Astrocyte of the cerebellum (primary cell): ENCODE data around the gene NTSR2.

Source experiments
- DNase-seq: peaks from one replicate; pipeline ENCODE4 v3.0.0-alpha.2; 2011; ENCODE audit warnings: low read depth
- H3K4me3 ChIP-seq: 2 replicates; pipeline ENCODE4 v1.5.1; 2011; ENCODE audit warnings: mild to moderate bottlenecking, low read depth, low read length, moderate library complexity
- in situ Hi-C: cut with HindIII; loops from 2 replicates; pipeline ENCODE4 v1.10.0; 2017; ENCODE audit warnings: low sequenced_read_pairs
- TF ChIP-seq, protein P1 (sequence below): IDR thresholded peaks from 2 replicates; pipeline ENCODE4 v1.5.1; 2012; ENCODE audit warnings: low read length, low read depth, moderate library complexity, mild to moderate bottlenecking; ENCODE audit errors: missing control alignments

The NTSR2 gene

DNA sequence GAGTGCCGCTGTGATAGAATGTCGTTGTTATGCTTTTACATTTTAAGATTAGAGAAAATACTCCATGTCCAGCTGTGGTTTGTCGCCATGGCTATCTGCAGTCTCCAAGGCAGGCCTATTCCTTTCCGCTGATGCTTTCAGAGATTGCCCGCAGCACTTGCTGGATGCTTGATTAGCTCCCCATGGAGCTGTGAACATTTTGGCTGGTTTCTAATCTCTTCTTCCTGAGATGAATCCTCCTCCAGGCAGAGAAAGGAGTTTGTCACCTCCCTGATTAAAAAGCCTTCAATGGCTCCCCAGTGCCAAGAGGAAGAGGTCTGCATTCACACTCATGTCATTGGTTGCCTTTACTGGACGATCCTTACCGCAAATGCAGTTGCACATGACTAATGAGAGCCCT lies 43.8 kb upstream of the NTSR2 start:
- TF ChIP-seq, protein P1, sequence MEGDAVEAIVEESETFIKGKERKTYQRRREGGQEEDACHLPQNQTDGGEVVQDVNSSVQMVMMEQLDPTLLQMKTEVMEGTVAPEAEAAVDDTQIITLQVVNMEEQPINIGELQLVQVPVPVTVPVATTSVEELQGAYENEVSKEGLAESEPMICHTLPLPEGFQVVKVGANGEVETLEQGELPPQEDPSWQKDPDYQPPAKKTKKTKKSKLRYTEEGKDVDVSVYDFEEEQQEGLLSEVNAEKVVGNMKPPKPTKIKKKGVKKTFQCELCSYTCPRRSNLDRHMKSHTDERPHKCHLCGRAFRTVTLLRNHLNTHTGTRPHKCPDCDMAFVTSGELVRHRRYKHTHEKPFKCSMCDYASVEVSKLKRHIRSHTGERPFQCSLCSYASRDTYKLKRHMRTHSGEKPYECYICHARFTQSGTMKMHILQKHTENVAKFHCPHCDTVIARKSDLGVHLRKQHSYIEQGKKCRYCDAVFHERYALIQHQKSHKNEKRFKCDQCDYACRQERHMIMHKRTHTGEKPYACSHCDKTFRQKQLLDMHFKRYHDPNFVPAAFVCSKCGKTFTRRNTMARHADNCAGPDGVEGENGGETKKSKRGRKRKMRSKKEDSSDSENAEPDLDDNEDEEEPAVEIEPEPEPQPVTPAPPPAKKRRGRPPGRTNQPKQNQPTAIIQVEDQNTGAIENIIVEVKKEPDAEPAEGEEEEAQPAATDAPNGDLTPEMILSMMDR: no peak
- H3K4me3 ChIP-seq: no peak overlapping the region
- DNase-seq: no peak
- in situ Hi-C loops: no loop called here

DNA sequence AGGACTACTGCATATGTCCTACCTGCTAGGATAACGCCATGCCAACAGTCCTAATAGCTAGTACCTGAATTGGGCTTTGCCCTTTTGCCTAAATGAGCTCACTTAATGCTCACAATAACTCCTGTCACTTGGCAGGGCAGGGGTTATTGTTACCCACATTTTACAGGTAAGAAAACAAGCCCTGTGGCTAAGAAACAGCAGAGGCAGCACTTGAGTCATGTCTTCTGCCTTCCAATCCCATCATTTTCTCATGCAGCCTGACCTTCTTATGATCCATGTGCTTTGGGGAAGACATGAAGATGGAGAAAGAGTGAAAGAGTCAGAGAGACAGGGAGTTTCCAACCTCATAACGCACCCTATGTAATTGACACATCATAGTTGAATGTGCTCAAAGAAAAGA lies 42.9 kb upstream of the NTSR2 start:
- DNase-seq: no peak
- in situ Hi-C loops: no loop called here
- no peak overlapping the region for H3K4me3 ChIP-seq
- TF ChIP-seq, protein P1: no peak

DNA sequence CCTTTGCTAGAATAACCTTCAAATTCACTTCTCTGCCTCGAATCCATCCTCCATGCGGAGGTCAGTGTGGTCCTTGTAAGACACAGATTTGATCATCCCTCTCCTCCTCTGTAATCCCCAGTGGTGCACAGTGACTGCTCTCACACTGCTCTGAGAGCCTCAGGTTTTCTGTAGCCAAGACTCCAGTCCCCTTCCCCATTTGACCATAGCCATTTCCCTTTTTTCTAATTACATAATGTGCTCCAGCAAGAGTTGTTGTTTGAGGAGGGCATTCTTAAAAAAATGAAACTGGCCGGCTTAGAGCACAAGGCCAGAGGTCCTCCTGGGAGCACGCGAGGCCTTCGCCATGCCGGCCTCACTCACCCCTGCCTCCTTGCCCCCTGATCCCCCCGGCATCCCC lies 41.8 kb upstream of the NTSR2 start:
- no peak for DNase-seq
- no peak overlapping the region for H3K4me3 ChIP-seq
- in situ Hi-C loops: no loop called here
- TF ChIP-seq, protein P1: no peak

DNA sequence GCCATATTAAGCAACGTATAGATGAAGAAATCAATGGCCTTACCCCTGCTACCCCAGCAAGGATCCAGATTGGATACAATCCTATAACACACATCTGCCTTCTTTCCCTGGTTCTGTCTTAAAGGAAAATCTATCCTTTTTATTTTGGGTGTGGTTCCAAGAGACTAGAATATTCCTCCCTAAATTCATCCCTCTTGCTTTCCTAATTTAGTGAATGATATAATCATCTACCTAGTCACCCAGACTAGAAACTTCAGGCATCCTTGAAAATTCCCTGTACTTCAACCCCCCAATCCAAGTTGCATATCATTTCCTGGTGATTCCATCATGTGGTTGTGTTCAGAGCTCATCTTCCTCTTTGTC lies 41.3 kb upstream of the NTSR2 start:
- DNase-seq: no peak
- in situ Hi-C loops: no loop called here
- H3K4me3 ChIP-seq: no peak overlapping the region
- TF ChIP-seq, protein P1: no peak

DNA sequence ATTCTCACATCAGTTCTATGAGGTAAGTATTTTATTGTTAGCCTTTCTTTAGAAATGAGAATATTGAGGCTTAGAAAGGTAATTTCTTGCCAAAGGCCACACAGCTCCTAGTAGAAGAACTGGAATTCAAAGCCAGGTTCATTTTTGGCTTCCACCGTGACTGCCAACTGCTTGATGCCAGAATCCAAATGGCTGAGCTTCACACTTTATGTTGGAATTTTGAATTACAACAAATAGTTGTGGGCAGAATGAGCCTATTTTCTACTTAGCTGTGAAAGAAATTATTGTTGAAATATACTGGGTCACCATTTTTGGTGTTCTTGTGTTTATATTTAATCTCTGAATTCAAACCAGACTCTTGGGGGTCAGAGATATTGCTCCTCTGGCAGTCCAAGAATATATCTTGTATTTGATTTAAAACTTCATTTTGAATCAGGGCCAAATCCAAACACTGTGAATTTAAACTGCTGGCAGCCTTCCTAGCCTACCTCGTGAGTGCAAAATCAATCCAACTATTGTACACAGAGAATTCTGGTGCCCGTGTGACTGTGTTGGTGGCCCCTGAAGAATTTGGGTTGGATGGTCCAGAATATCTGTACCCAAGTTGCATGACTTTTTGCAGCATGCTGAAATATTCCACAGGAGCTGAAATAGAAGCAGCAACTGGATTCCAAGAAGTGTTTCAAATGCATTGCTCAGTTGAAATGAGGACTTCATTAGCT lies 40.8 kb upstream of the NTSR2 start:
- TF ChIP-seq, protein P1: no peak
- no peak overlapping the region for H3K4me3 ChIP-seq
- peak; percentile 65 for DNase-seq
- in situ Hi-C loops: no loop called here

DNA sequence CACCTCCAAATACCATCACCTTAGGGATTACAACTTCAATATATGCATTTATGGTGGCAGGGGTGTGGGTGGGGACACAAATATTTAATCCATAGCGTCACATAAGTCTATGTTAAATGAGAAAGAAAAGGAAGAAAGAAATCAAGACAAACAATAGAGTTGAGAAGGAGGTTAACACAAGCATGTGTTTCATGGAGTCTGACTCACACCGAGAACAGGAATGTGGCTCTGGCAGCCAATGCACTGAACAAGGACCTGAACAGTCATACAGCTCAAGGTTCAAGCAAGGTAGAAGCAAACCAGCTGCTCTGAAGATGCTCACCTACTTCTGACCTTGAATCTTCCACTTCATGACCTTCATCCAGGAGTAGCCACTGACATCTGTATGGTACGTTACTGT lies 40.2 kb upstream of the NTSR2 start:
- in situ Hi-C loops: no loop called here
- no peak overlapping the region for H3K4me3 ChIP-seq
- DNase-seq: peak; percentile 84
- TF ChIP-seq, protein P1: no peak
